GM19467 (cell line): ENCODE measurements around the gene SAMHD1.
"Not testable (repeated sequence)": the region's sequence is repeated elsewhere in the genome, so short reads cannot be mapped to it uniquely, and the experiment has no call there.

Source experiments
- ATAC-seq: cut with Tn5 transposase; IDR thresholded peaks from one replicate; pipeline ENCODE4 v1.9.1; 2021; ENCODE audit warnings: mild to moderate bottlenecking, moderate library complexity; ENCODE audit not compliant: unreplicated experiment

The SAMHD1 gene

DNA sequence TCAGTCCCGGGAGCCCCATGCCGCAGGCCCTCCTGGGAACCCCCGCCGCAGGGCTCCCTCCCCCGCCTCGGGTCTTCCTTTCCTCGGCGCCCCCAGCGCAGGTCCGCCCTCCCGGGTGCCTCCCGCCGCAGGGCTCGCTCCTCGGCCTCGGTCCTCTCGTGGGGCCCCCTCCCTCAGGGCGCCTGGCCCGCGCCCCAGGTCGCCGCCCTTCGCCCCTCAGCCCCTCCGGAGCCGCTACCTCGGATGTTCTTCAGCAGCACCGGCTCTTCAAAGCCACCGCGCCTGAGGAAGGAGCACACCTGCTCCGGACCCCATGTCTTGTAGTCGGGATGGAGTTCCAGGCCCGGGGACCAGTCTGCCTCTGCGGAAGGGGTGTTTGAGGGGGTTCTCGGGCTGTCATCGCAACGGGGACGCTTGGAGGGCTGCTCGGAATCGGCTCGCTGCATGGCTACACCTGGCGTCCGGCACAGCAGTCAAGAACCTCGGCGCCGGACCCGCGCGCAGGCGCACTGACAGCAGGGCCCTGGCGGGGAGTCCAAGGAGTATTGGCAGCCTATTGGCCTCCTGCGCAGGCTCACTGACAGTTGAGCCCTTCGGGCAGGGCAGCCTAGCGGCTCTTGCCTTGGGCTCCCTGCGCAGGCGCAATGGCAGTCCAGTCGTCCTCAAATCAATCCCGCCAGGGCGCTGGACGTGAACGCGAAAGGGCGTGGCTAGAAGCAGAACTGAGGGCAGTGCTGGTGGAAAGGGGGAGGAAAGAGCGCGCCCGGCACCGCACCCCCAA lies at the start of gene SAMHD1:
Gene SAMHD1, minus strand, starts transcription at position 511 of the 781 bp plus-strand sequence. Its CDS starts 65 bp downstream, at position 446.
- peak; percentile 81 for ATAC-seq

GRCh38 chr20:37000171-37000570 lies 48.7 kb upstream of the SAMHD1 start:
- not testable (repeated sequence) for ATAC-seq

- ATAC-seq: no peak
Measured at GRCh38 chr20:36998652-36999051, 47.1 kb upstream of the SAMHD1 start.

GRCh38 chr20:36997121-36997520 lies 45.6 kb upstream of the SAMHD1 start:
- no peak for ATAC-seq

GRCh38 chr20:36994221-36994620 lies 42.7 kb upstream of the SAMHD1 start:
- not testable (repeated sequence) for ATAC-seq

DNA sequence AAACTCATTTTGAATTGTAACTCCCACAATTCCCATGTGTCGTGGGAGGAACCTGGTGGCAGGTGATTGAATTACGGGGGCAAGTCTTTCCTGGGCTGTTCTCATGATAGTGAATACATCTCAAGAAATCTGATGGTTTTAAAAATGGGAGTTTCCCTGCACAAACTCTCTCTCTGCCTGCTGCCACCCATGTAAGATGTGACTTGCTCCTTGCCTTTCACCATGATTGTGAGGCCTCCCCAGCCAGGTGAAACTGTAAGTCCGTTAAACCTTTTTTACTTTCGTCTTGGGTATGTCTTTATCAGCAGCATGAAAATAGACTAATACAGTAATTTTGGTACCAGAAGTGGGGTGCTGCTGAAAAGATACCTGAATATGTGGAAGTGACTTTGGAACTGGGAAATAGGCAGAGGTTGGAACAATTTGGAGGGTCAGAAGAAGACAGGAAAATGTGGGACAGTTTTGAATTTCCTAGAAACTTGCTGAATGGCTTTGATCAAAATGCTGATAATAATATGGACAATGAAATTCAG lies 41.4 kb upstream of the SAMHD1 start:
- no peak for ATAC-seq

GRCh38 chr20:36991703-36992102 lies 40.2 kb upstream of the SAMHD1 start:
- ATAC-seq: no peak

DNA sequence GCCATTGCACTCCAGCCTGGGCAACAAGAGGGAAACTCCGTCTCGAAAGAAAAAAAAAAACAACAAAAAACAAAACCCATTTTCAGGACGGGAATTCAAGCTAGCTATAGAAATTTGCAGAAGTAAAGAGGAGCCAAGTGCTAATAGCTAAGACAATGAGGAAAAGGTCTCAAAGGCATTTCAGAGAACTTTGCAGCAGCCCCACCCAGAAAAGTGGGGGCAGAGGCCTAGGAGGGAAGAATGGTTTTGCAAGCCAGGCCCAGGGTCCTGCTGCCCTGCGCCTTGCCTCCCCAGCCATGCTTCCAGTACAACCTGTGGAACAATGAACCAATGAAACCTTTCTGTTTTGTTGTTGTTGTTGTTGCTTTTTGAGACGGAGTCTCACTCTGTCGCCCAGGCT lies 38.3 kb upstream of the SAMHD1 start:
- no peak for ATAC-seq

- no peak for ATAC-seq
Measured at GRCh38 chr20:36988494-36988966, 37.0 kb upstream of the SAMHD1 start.

DNA sequence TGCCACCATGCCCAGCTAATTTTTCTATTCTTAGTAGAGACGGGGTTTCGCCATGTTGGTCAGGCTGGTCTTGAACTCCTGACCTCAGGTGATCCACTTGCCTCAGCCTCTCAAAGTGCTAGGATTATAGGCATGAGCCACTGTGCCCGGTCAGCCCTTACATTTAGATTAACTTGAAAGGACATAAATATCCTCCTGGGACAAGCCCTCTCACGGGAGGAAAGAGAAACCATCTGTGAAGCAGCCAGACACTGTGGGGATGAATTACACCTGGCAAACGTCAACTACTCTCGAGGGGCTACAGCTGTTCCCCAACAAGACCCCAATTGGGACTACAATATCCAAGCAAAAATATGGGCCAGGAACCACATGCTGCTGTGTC lies 32.7 kb upstream of the SAMHD1 start:
- ATAC-seq: no peak

DNA sequence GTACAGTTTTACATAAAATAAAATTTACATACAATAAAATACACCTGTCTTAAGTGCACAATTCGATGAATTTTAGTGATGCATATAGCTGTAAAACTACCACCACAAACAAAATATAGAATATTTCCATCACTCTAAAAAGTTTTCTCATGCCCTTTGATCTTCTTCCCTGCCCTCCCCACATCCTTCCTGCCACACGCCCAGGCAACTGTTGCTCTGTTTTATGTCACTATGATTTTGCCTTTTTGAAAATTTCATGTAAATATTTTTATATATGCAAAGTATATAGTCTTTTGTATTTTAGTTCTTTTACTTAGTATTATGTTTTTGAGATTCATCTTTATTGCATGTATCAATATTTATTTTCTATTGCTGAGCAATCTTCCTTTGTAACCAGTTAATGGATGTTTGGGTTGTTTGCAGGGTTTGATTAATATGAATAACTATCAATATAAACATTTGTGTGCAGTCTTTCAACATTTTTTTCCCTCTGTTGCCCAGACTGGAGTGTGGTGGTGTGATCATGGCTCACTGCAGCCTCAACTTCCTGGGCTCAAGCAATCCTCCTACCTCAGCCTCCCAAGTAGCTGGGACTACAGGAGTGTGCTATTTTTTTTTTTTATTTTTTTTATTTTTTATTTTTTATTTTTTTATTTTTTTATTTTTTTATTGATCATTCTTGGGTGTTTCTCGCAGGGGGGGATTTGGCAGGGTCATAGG lies 23.8 kb upstream of the SAMHD1 start:
- no peak for ATAC-seq

DNA sequence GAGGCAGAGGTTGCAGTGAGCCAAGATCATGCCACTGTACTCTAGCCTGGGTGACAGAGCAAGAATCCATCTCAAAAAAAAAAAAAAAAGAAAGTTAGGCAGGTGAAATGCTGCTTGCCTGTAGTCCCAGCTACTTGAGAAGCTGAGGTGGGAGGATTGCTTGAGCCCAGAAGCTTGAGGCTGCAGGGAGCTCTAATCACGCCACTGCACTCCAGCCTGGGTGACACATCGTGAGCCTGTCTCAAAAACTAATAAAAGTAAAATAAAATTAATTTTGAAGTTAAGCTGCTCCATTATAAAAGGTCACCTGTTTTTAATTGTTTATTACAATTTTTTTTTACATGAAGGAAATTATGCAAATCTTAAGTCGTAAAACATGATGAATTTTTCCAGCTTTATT lies 23.2 kb upstream of the SAMHD1 start:
- no peak for ATAC-seq

DNA sequence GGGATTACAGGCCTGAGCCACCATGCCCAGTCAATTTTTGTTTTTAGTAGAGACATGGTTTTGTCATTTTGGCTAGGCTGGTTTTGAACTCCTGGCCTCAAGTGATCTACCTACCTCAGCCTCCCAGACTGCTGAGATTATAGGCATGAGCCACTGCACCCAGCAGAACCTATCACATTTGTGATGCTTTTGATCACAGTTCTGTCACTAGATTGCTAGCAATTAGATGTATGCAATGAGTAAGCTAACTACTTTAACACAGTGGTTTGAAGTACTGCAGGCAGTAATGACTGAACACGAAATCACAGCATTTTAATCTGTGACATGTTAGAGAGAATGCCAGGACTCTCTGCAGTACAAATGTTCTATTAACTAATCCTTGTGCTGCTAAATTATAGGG lies 19.6 kb upstream of the SAMHD1 start:
- no peak for ATAC-seq

- ATAC-seq: no peak
Measured at GRCh38 chr20:36969478-36970186, 18.1 kb upstream of the SAMHD1 start.

DNA sequence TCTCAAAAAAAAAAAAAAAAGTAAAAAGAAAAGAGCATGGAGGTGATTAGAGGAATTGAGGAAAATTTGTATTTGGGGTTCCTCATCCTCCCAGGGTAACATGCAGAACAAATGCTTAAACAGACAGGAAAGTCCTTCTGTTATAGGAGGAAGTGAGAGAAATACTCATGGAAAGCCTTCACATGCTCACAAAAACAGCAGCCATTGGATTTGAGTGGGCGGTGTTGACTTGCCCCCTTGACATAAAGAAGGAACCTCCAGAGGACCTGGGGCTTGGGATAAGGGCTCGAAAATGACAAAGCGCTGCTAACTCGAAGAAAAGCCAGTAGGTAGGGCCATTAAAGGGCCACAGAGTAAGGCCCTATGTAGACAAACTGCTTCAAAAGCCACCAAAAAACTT lies 17.5 kb upstream of the SAMHD1 start:
- no peak for ATAC-seq

- ATAC-seq: no peak
Measured at GRCh38 chr20:36967636-36968035, 16.1 kb upstream of the SAMHD1 start.

- ATAC-seq: not testable (repeated sequence)
Measured at GRCh38 chr20:36966965-36967364, 15.5 kb upstream of the SAMHD1 start.

GRCh38 chr20:36962354-36962941 lies 10.9 kb upstream of the SAMHD1 start:
- ATAC-seq: not testable (repeated sequence)

DNA sequence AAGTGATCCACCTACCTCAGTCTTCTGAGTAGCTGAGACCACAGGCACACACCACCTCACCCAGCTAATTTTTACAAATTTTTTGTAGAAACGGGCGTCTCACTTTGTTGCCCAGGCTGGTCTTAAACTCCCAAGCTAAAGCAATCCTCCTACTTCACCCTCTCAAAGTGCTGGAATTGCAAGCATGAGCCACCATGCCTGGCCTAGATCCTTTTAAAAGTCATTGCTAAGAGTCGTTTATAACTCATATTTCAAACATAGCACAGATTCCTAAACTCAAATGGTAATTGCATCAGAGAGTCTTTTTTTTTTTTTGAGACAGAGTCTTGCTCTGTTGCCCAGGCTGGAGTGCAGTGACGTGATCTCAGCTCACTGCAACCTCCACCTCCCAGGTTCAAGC lies 7.7 kb upstream of the SAMHD1 start:
- no peak for ATAC-seq

DNA sequence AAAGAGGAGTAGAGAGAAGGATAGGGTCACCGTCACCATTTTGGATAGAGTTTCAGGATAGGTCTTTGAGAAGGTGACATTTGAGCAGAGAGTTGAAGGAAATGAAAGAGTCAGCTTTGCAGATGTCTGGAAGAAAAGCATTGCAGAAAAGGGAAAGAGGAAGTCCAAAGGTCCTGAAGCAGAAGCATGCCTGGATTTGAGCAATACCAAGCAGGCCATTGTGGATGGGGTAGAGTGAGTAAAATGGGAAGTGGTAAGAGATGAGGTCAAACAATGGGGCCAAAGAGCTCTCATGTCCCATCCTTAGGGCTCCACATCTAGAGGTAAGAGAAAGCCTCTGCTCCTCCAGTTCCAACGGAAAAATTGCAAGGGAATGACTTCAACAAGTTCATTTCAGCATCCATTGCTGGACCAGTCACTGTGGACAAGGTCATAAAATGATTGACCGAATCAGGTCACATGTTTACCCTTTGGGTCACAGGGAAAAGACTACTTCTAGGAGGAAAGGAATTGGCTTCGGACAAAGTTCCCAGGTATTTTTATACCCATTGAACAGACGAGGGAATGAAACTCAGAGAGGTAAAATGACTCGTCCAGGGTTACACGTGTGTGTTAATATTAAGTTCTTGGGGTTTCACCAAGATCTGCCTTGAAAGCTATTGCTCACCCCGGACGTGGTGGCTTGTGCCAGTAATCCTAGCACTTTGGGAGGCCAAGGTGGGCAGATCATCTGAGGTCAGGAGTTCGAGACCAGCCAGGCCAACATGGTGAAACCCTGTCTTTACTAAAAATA lies 6.6 kb upstream of the SAMHD1 start:
- no peak for ATAC-seq
